ENCODE results near the gene PACS2. TPM values are rescaled to one million over a fixed set of nuclear protein-coding genes. Genes with fewer than 3 reads are reported as not detected.

PACS2 gene
- total and polyA plus RNA-seq, 2 of the 8 experiments (the other 6 are each of a cell fraction or from before 2014, with no cell fraction given): 38.0 to 62.8 TPM

GRCh38 chr14:105300542-105301102 lies 13.9 kb upstream of the PACS2 start, which contains the start of gene BRF1 (continued):
- no peak for TF ChIP-seq CHD7 (IDR thresholded peaks at IDR 0.05; ENCODE audit: insufficient replicate concordance, low read length)
- TF ChIP-seq CHD1 (IDR thresholded peaks at IDR 0.05; ENCODE audit: low read depth, low read length): no peak
- TF ChIP-seq BACH1 (IDR thresholded peaks at IDR 0.05; ENCODE audit: low read length): no peak; the same call in 1 of the 2 replicates
- no peak for TF ChIP-seq EGR1 (IDR thresholded peaks at IDR 0.05; ENCODE audit: borderline replicate concordance, low read depth, low read length)
- no peak; a peak in 1 of 4 replicates for TF ChIP-seq CTCF (IDR thresholded peaks at IDR 0.05; ENCODE audit: control extremely low read depth in 1 of 3, insufficient read depth in 1 of 3, low read depth in 1 of 3, low read length in 3 of 3)
- TF ChIP-seq ZNF274 (IDR thresholded peaks at IDR 0.05; ENCODE audit: borderline replicate concordance, extremely low read depth, low read length): no peak
- no peak; the same call in 1 of the 2 replicates for TF ChIP-seq TBP (IDR thresholded peaks at IDR 0.05; ENCODE audit: low read depth, low read length)
- no peak for TF ChIP-seq SP4 (IDR thresholded peaks at IDR 0.05; ENCODE audit: low read length)
- no peak for TF ChIP-seq RFX5 (IDR thresholded peaks at IDR 0.05; ENCODE audit: borderline replicate concordance, low read depth, low read length)

Data from H1 (cell line).